Measurements from ENCODE around the gene MBLAC2. TPM values are rescaled to one million over a fixed set of nuclear protein-coding genes. Genes with fewer than 3 reads are reported as not detected.

The MBLAC2 gene
- total RNA-seq, 4 donors from 2014 or later: 6.0 to 10.3 (median 9.9) TPM

GRCh38 chr5:90446961-90447360 lies 27.6 kb downstream of the MBLAC2 start:
- DNase-seq (ENCODE audit: low spot score in 2 of 2): no peak

GRCh38 chr5:90440644-90441043 lies 33.9 kb downstream of the MBLAC2 start:
- H3K9me3 ChIP-seq: no peaks in the 10 kb centered on the region
- DNase-seq (ENCODE audit: low spot score in 2 of 2): no peak
- 41% methylated on average over 2 of the region's 2 CpGs for WGBS
- peaks cover 8% of the 10 kb centered on the region for H3K4me1 ChIP-seq
- H3K4me3 ChIP-seq: no peak overlapping the region
- H3K36me3 ChIP-seq: no peaks in the 10 kb centered on the region
- H3K27ac ChIP-seq: no peak overlapping the region
- TF ChIP-seq EP300 (IDR thresholded peaks at IDR 0.05) (no peak), POLR2A (IDR thresholded peaks at IDR 0.05) (no peak), POLR2AphosphoS5 (IDR thresholded peaks at IDR 0.05) (no peak), CTCF (IDR thresholded peaks at IDR 0.05) (no peak)
- H3K27me3 ChIP-seq: no peaks in the 10 kb centered on the region

More at GRCh38 chr5:90446961-90447360, 27.6 kb downstream of the MBLAC2 start:
- no peaks in the 10 kb centered on the region for H3K36me3 ChIP-seq
- H3K27me3 ChIP-seq: no peaks in the 10 kb centered on the region
- H3K9me3 ChIP-seq: no peaks in the 10 kb centered on the region
- no peak overlapping the region for H3K4me3 ChIP-seq
- no peaks in the 10 kb centered on the region for H3K4me1 ChIP-seq
- H3K27ac ChIP-seq: no peak overlapping the region
- TF ChIP-seq CTCF (IDR thresholded peaks at IDR 0.05) (no peak), POLR2A (IDR thresholded peaks at IDR 0.05) (no peak), POLR2AphosphoS5 (IDR thresholded peaks at IDR 0.05) (no peak), EP300 (IDR thresholded peaks at IDR 0.05) (no peak)

- Histone ChIP-seq H3K27me3 (no peaks in the 10 kb centered on the region), H3K36me3 (no peaks in the 10 kb centered on the region), H3K4me1 (peaks cover 8% of the 10 kb centered on the region), H3K4me3 (no peak overlapping the region), H3K27ac (no peak overlapping the region), H3K9me3 (no peaks in the 10 kb centered on the region)
- WGBS: 27% methylated on average over 1 of the region's 1 CpG
- TF ChIP-seq CTCF (IDR thresholded peaks at IDR 0.05) (no peak), POLR2A (IDR thresholded peaks at IDR 0.05) (no peak), EP300 (IDR thresholded peaks at IDR 0.05) (no peak), POLR2AphosphoS5 (IDR thresholded peaks at IDR 0.05) (no peak)
- DNase-seq (ENCODE audit: low spot score in 2 of 2): no peak
Measured at GRCh38 chr5:90438100-90438499, 36.5 kb downstream of the MBLAC2 start.

- H3K36me3 ChIP-seq: no peaks in the 10 kb centered on the region
- TF ChIP-seq EP300 (IDR thresholded peaks at IDR 0.05) (no peak), POLR2AphosphoS5 (IDR thresholded peaks at IDR 0.05) (no peak), POLR2A (IDR thresholded peaks at IDR 0.05) (no peak), CTCF (IDR thresholded peaks at IDR 0.05) (no peak)
- H3K4me3 ChIP-seq: no peak overlapping the region
- H3K9me3 ChIP-seq: no peaks in the 10 kb centered on the region
- H3K4me1 ChIP-seq: peaks cover 8% of the 10 kb centered on the region
- H3K27me3 ChIP-seq: no peaks in the 10 kb centered on the region
- no peak for DNase-seq (ENCODE audit: low spot score in 2 of 2)
- H3K27ac ChIP-seq: no peak overlapping the region
Measured at GRCh38 chr5:90437663-90438062, 36.9 kb downstream of the MBLAC2 start.

- Histone ChIP-seq H3K4me1 (no peaks in the 10 kb centered on the region), H3K4me3 (no peak overlapping the region), H3K27ac (no peak overlapping the region), H3K9me3 (no peaks in the 10 kb centered on the region), H3K27me3 (no peaks in the 10 kb centered on the region), H3K36me3 (no peaks in the 10 kb centered on the region)
- TF ChIP-seq EP300 (IDR thresholded peaks at IDR 0.05) (no peak), POLR2AphosphoS5 (IDR thresholded peaks at IDR 0.05) (no peak), CTCF (IDR thresholded peaks at IDR 0.05) (peak in 1 of 2 donors; percentile 25), POLR2A (IDR thresholded peaks at IDR 0.05) (no peak)
- no peak for DNase-seq (ENCODE audit: low spot score in 2 of 2)
- 77% methylated on average over 5 of the region's 5 CpGs for WGBS
Measured at GRCh38 chr5:90434116-90434714, 40.4 kb downstream of the MBLAC2 start.

All from suprapubic skin (tissue), 4 donors.